WTC11 (cell line): ENCODE results near the gene WDPCP. TPM values are rescaled to one million over a fixed set of nuclear protein-coding genes. Genes with fewer than 3 reads are reported as not detected.
A peak's percentile ranks its signal among the peaks of the same experiment; 100 is the strongest.

Experiments used
- ATAC-seq: fragments of 200-7000 bp; cut with Tn5 transposase; 2 replicates; pipeline ENCODE4 v1.10.0; 2021; ENCODE audit warnings: mild to moderate bottlenecking, moderate library complexity
- Bru-seq: library from RNA; stranded (reverse); fragments of 400-500 nt; gene quantifications from one replicate; lab custom pipeline; 2021; lab: Mats Ljungman, UMichigan
- CTCF ChIA-PET: fragments of 300-600 bp; sonication (Branson Sonifier 250); formaldehyde crosslinking; loops from one replicate; lab custom pipeline; 2021; ENCODE audit warnings: antibody characterized with exemption; lab: Charles Lee
- POLR2A ChIA-PET: fragments of 350-600 bp; sonication (Branson Sonifier 250); formaldehyde crosslinking; loops from one replicate; lab custom pipeline; 2021; ENCODE audit warnings: antibody characterized with exemption; lab: Charles Lee
- DNase-seq: peaks from one replicate; pipeline ENCODE4 v3.0.0; 2021; ENCODE audit warnings: low spot score
- H3K27ac Mint-ChIP-seq: 2 replicates; pipeline ENCODE4 v1.8.0; 2021; ENCODE audit warnings: mixed read lengths
- H3K27me3 Mint-ChIP-seq: 2 replicates; pipeline ENCODE4 v1.8.0; 2021; ENCODE audit warnings: low read depth, mild to moderate bottlenecking, moderate library complexity, mixed read lengths
- H3K36me3 Mint-ChIP-seq: 2 replicates; pipeline ENCODE4 v1.8.0; 2021; ENCODE audit warnings: mixed read lengths
- H3K4me1 Mint-ChIP-seq: 2 replicates; pipeline ENCODE4 v1.8.0; 2022; ENCODE audit warnings: mixed read lengths
- H3K4me3 Mint-ChIP-seq: 2 replicates; pipeline ENCODE4 v1.8.0; 2021; ENCODE audit warnings: mild to moderate bottlenecking, moderate library complexity, mixed read lengths
- H3K9me3 Mint-ChIP-seq: 2 replicates; pipeline ENCODE4 v1.8.0; 2021; ENCODE audit warnings: mixed read lengths
- AR ChIP-seq: fragments of 250-450 bp; sonication (Bioruptor Pico); IDR thresholded peaks from 2 replicates; pipeline ENCODE4 v1.9.0; 2021; ENCODE audit warnings: mild to moderate bottlenecking
- E2F5 ChIP-seq: sonication (generic); formaldehyde crosslinking; IDR thresholded peaks from 2 replicates; pipeline ENCODE4 v1.8.1; 2022; ENCODE audit warnings: mild to moderate bottlenecking, moderate library complexity, missing genetic modification reagents
- ELF4 ChIP-seq: sonication (generic); formaldehyde crosslinking; IDR thresholded peaks from 2 replicates; pipeline ENCODE4 v1.8.1; 2022; ENCODE audit warnings: low read depth, mild to moderate bottlenecking, moderate library complexity, missing genetic modification reagents
- ETV6 ChIP-seq: sonication (generic); formaldehyde crosslinking; IDR thresholded peaks from 2 replicates; pipeline ENCODE4 v1.8.1; 2022; ENCODE audit warnings: mild to moderate bottlenecking, missing genetic modification reagents
- FOXJ3 ChIP-seq: sonication (generic); formaldehyde crosslinking; IDR thresholded peaks from 2 replicates; pipeline ENCODE4 v1.9.0; 2021; ENCODE audit warnings: missing genetic modification reagents, mild to moderate bottlenecking, borderline replicate concordance
- FOXP4 ChIP-seq: sonication (generic); formaldehyde crosslinking; IDR thresholded peaks from 2 replicates; pipeline ENCODE4 v1.8.0; 2022; ENCODE audit warnings: mild to moderate bottlenecking, missing genetic modification reagents
- HMGXB4 ChIP-seq: sonication (generic); formaldehyde crosslinking; IDR thresholded peaks from 2 replicates; pipeline ENCODE4 v1.8.1; 2023; ENCODE audit warnings: mild to moderate bottlenecking, moderate library complexity, missing genetic modification reagents
- IRF2 ChIP-seq: sonication (generic); formaldehyde crosslinking; IDR thresholded peaks from 2 replicates; pipeline ENCODE4 v1.8.0; 2022; ENCODE audit warnings: low read depth, missing genetic modification reagents, borderline replicate concordance
- MXD4 ChIP-seq: fragments of 250-450 bp; sonication (Bioruptor Pico); IDR thresholded peaks from 2 replicates; pipeline ENCODE4 v1.8.0; 2021; ENCODE audit warnings: mild to moderate bottlenecking, moderate library complexity, borderline replicate concordance
- RELA ChIP-seq: sonication (generic); formaldehyde crosslinking; IDR thresholded peaks from 2 replicates; pipeline ENCODE4 v1.8.1; 2022; ENCODE audit warnings: missing genetic modification reagents, mild to moderate bottlenecking, borderline replicate concordance
- RORB ChIP-seq: fragments of 250-450 bp; sonication (Bioruptor Pico); IDR thresholded peaks from 2 replicates; pipeline ENCODE4 v1.9.0; 2021; ENCODE audit warnings: mild to moderate bottlenecking
- SOX15 ChIP-seq: fragments of 250-450 bp; sonication (Bioruptor Pico); IDR thresholded peaks from 2 replicates; pipeline ENCODE4 v1.9.0; 2021; ENCODE audit warnings: mild to moderate bottlenecking
- TEAD4 ChIP-seq: sonication (generic); formaldehyde crosslinking; IDR thresholded peaks from 2 replicates; pipeline ENCODE4 v1.8.0; 2022; ENCODE audit warnings: mild to moderate bottlenecking, missing genetic modification reagents
- TP53 ChIP-seq: sonication (generic); formaldehyde crosslinking; IDR thresholded peaks from 2 replicates; pipeline ENCODE4 v1.8.1; 2023; ENCODE audit warnings: mild to moderate bottlenecking, missing genetic modification reagents
- ZNF121 ChIP-seq: sonication (generic); formaldehyde crosslinking; IDR thresholded peaks from 2 replicates; pipeline ENCODE4 v1.8.0; 2023; ENCODE audit warnings: missing genetic modification reagents
- ZNF416 ChIP-seq: fragments of 250-450 bp; sonication (Bioruptor Pico); IDR thresholded peaks from 2 replicates; pipeline ENCODE4 v1.9.0; 2021; ENCODE audit warnings: mild to moderate bottlenecking, inconsistent platforms
- long read RNA-seq, 3 experiments: library from RNA in 1 of 3; library from capped mRNA in 1 of 3; library from polyadenylated mRNA in 1 of 3; unstranded in 2 of 3; stranded (forward) in 1 of 3; transcript quantifications; one replicate each; pipeline ENCODE4 v2.0.0, GENCODE V29; 2021
- total RNA-seq: library from RNA; stranded (reverse); gene quantifications from 3 replicates; pipeline ENCODE4 v1.2.3, GENCODE V29; 2021
- TF ChIP-seq, protein P1 (sequence below): sonication (generic); formaldehyde crosslinking; IDR thresholded peaks from 2 replicates; pipeline ENCODE4 v1.8.0; 2022; ENCODE audit warnings: mild to moderate bottlenecking, missing genetic modification reagents
- TF ChIP-seq, protein P2 (sequence below): fragments of 250-450 bp; sonication (Bioruptor Pico); conservative IDR thresholded peaks from 2 replicates; pipeline ENCODE4 v1.9.0; 2021; ENCODE audit warnings: mild to moderate bottlenecking
- TF ChIP-seq, protein P3 (sequence below): sonication (generic); formaldehyde crosslinking; IDR thresholded peaks from 2 replicates; pipeline ENCODE4 v1.8.1; 2022; ENCODE audit warnings: mild to moderate bottlenecking, missing genetic modification reagents, moderate library complexity, borderline replicate concordance
- TF ChIP-seq, protein P4 (sequence below): sonication (generic); formaldehyde crosslinking; conservative IDR thresholded peaks from 2 replicates; pipeline ENCODE4 v1.8.1; 2022; ENCODE audit warnings: mild to moderate bottlenecking, missing genetic modification reagents

Gene WDPCP
- total RNA-seq, result 7.3 to 11.6 TPM (median 10.9 TPM) in 3 replicates
- percentile 65 among the genes with signal in this experiment for Bru-seq, nascent RNA
- long read RNA-seq, experiment 1, transcript WDPCP-201 (18 exons, 3,392 nt), result major isoform, 14 of 41 reads
- long read RNA-seq, experiment 1, partial matches to known transcripts, result 4 of 41 reads
- long read RNA-seq, experiment 1, other reads (novel, unspliced or antisense), result 22 of 41 reads
- long read RNA-seq, experiment 2, partial matches to known transcripts, result 0 of 6 reads
- long read RNA-seq, experiment 2, other reads (novel, unspliced or antisense), result 5 of 6 reads
- long read RNA-seq, experiment 3, partial matches to known transcripts, result 2 of 22 reads
- long read RNA-seq, experiment 3, other reads (novel, unspliced or antisense), result 18 of 22 reads

- H3K4me3 Mint-ChIP-seq, result peak within 1 kb of the TSS; percentile 99
- DNase-seq, result peak; percentile 93
- peak; percentile 91 for ATAC-seq
- no peaks in the 10 kb centered on the region for H3K27me3 Mint-ChIP-seq
- peaks cover 18% of the 10 kb centered on the region for H3K36me3 Mint-ChIP-seq
- H3K27ac Mint-ChIP-seq, result peak within 1 kb of the TSS; percentile 97
- peaks cover 31% of the 10 kb centered on the region for H3K4me1 Mint-ChIP-seq
- ChIA-PET POLR2A (interaction anchor here (0.6 to 1.9 kb wide), 8 partner anchors 10 to 254 kb away, joined by 3 to 14 read pairs (median 6); partner anchors contain the start of gene UGP2), CTCF (interaction anchor here (0.9 to 1.7 kb wide), 6 partner anchors 10 to 164 kb away, joined by 3 to 6 read pairs (median 4); no protein-coding TSS in a partner anchor)
- H3K9me3 Mint-ChIP-seq, result no peaks in the 10 kb centered on the region
- TF ChIP-seq, protein P1, sequence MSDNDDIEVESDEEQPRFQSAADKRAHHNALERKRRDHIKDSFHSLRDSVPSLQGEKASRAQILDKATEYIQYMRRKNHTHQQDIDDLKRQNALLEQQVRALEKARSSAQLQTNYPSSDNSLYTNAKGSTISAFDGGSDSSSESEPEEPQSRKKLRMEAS, result peak; percentile 68; the same call in 1 of the 2 replicates
- no peak for TF ChIP-seq ZNF121 (CRISPR knock-in tag)
- no peak for TF ChIP-seq SOX15 (CRISPR knock-in tag)
- no peak for TF ChIP-seq RORB (CRISPR knock-in tag)
- no peak for TF ChIP-seq TP53 (CRISPR knock-in tag)
- no peak for TF ChIP-seq ELF4
- TF ChIP-seq ZNF416, result no peak
- TF ChIP-seq, protein P2, sequence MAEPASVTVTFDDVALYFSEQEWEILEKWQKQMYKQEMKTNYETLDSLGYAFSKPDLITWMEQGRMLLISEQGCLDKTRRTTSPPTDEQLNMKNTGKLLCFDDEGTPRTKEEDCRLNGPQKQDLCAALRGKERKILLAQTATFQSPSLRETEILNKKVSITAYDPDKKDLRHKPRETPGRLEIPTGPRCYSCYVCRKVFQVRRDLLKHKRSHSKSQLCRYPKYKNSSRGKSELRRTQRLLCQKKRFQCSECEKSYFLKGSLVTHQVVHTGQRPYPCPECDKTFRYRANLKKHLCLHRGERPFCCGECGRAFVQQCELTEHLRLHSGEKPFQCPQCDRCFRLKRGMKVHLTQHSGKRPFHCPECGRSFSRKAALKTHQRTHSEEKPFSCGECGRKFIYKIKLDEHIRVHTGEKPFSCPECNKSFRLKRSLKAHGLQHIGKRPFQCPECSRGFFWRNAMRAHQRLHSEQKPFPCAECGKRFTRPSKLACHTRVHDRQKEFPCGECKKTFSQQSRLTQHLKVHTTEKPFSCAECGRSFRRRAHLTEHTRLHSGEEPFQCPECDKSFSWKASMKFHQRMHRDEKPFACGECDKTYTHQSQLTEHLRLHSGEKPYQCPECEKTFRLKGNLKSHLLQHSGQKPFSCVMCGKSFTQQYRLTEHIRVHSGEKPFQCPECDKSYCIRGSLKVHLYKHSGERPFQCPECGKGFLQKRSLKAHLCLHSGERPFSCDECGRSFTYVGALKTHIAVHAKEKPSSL (CRISPR knock-in tag), result no peak
- no peak for TF ChIP-seq HMGXB4 (CRISPR knock-in tag)
- TF ChIP-seq FOXJ3 (CRISPR knock-in tag), result no peak
- peak; percentile 37 for TF ChIP-seq ETV6 (CRISPR knock-in tag)
- no peak for TF ChIP-seq E2F5 (CRISPR knock-in tag)
- TF ChIP-seq, protein P3, sequence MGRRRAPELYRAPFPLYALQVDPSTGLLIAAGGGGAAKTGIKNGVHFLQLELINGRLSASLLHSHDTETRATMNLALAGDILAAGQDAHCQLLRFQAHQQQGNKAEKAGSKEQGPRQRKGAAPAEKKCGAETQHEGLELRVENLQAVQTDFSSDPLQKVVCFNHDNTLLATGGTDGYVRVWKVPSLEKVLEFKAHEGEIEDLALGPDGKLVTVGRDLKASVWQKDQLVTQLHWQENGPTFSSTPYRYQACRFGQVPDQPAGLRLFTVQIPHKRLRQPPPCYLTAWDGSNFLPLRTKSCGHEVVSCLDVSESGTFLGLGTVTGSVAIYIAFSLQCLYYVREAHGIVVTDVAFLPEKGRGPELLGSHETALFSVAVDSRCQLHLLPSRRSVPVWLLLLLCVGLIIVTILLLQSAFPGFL, result no peak
- TF ChIP-seq, protein P4, sequence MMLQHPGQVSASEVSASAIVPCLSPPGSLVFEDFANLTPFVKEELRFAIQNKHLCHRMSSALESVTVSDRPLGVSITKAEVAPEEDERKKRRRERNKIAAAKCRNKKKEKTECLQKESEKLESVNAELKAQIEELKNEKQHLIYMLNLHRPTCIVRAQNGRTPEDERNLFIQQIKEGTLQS, result no peak
- no peak for TF ChIP-seq MXD4 (CRISPR knock-in tag)
- no peak for TF ChIP-seq FOXP4 (CRISPR knock-in tag)
- TF ChIP-seq IRF2, result no peak
- TF ChIP-seq RELA, result no peak
- no peak for TF ChIP-seq TEAD4 (CRISPR knock-in tag)
- no peak for TF ChIP-seq AR (CRISPR knock-in tag)
Observed at GRCh38 chr2:63588385-63589147, at the start of gene WDPCP, which contains the start of gene MDH1. WDPCP (minus strand) TSS chr2:63588477; CDS start chr2:63588271, 206 bp downstream. MDH1 (plus strand) TSS chr2:63588963; CDS start chr2:63589044, 81 bp downstream.
